ENCODE measurements around the gene KCNMA1. TPM values are rescaled to one million over a fixed set of nuclear protein-coding genes. Genes with fewer than 3 reads are reported as not detected.

KCNMA1 gene
- total and polyA plus RNA-seq, 10 of the 15 experiments (the other 5 are each of a cell fraction or from before 2014, with no cell fraction given), result 8.5 to 77.0 (median 21.3) TPM

DNA sequence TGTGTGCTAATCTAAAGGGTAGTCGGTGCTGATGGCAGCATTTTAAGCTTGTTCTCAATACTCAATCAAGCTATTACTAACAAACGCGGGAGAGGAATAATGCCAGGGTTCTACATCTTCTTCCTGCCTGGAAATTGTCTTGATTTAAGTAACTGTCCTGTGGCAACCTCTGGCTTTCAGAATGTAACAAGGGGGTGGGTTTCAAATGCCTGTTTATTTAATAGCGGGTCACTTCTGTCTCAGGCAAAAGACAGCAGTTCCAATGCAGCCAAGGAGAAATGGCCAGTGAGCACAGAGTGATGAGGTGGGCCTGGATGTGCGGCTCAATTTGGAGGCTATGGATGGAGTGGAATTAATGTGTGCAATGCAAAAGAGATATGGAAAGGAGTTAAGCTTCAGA lies 692.4 kb downstream of the KCNMA1 start:
- CTCF ChIA-PET, result interaction anchor here (1.3 kb wide), 1 partner anchor 39 kb away, joined by 4 read pairs; no protein-coding TSS in a partner anchor
- FAIRE-seq, result no peak
- Histone ChIP-seq H3K4me3 (no peak overlapping the region), H3K27me3 (replicated peaks in 1 of 2; ENCODE audit: control insufficient read depth in 2 of 2, insufficient read depth in 2 of 2, low read length in 1 of 2) (no peaks in the 10 kb centered on the region), H3K9me3 (replicated peaks; ENCODE audit: control insufficient read depth, insufficient read depth, low read length) (no peaks in the 10 kb centered on the region), H3K4me2 (ENCODE audit: control insufficient read depth, insufficient read depth) (no peak overlapping the region), H3K27ac (ENCODE audit: control insufficient read depth, insufficient read depth) (no peak overlapping the region), H4K20me1 (ENCODE audit: control insufficient read depth, insufficient read depth) (no peaks in the 10 kb centered on the region), H3K36me3 (ENCODE audit: control insufficient read depth in 2 of 2, insufficient read depth in 2 of 2, low read length in 1 of 2) (no peaks in the 10 kb centered on the region; a peak in 1 of 4 replicates), H3K79me2 (ENCODE audit: control insufficient read depth, insufficient read depth, low read length) (no peaks in the 10 kb centered on the region), H3K9ac (ENCODE audit: control insufficient read depth, insufficient read depth, low read length) (no peak overlapping the region), H2AFZ (ENCODE audit: control insufficient read depth, low read depth, low read length) (no peak overlapping the region), H3K4me1 (ENCODE audit: control insufficient read depth, insufficient read depth, low read length) (no peaks in the 10 kb centered on the region)
- no TSS peak for BruUV-seq (replicated peaks)
- POLR2A ChIA-PET, result interaction anchor here (0.6 kb wide), 2 partner anchors 12 to 76 kb away, joined by 3 to 16 read pairs; no protein-coding TSS in a partner anchor
- RAD21 ChIA-PET (ENCODE audit: unreplicated experiment), result no interaction called here
- no peak for DNase-seq (ENCODE audit: low read depth, low spot score)
- in situ Hi-C loops (cut with MboI), result no loop called here
- WGBS (ENCODE audit: insufficient coverage, insufficient replicate concordance, low lambda C conversion rate, missing lambda C conversion rate), result 72% methylated on average over 5 of the region's 5 CpGs
- TF ChIP-seq, protein P1, sequence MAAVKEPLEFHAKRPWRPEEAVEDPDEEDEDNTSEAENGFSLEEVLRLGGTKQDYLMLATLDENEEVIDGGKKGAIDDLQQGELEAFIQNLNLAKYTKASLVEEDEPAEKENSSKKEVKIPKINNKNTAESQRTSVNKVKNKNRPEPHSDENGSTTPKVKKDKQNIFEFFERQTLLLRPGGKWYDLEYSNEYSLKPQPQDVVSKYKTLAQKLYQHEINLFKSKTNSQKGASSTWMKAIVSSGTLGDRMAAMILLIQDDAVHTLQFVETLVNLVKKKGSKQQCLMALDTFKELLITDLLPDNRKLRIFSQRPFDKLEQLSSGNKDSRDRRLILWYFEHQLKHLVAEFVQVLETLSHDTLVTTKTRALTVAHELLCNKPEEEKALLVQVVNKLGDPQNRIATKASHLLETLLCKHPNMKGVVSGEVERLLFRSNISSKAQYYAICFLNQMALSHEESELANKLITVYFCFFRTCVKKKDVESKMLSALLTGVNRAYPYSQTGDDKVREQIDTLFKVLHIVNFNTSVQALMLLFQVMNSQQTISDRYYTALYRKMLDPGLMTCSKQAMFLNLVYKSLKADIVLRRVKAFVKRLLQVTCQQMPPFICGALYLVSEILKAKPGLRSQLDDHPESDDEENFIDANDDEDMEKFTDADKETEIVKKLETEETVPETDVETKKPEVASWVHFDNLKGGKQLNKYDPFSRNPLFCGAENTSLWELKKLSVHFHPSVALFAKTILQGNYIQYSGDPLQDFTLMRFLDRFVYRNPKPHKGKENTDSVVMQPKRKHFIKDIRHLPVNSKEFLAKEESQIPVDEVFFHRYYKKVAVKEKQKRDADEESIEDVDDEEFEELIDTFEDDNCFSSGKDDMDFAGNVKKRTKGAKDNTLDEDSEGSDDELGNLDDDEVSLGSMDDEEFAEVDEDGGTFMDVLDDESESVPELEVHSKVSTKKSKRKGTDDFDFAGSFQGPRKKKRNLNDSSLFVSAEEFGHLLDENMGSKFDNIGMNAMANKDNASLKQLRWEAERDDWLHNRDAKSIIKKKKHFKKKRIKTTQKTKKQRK (IDR thresholded peaks at IDR 0.05; ENCODE audit: low read depth, low read length), result no peak
- TF ChIP-seq, protein P2, sequence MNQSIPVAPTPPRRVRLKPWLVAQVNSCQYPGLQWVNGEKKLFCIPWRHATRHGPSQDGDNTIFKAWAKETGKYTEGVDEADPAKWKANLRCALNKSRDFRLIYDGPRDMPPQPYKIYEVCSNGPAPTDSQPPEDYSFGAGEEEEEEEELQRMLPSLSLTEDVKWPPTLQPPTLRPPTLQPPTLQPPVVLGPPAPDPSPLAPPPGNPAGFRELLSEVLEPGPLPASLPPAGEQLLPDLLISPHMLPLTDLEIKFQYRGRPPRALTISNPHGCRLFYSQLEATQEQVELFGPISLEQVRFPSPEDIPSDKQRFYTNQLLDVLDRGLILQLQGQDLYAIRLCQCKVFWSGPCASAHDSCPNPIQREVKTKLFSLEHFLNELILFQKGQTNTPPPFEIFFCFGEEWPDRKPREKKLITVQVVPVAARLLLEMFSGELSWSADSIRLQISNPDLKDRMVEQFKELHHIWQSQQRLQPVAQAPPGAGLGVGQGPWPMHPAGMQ (IDR thresholded peaks at IDR 0.05; ENCODE audit: borderline replicate concordance), result no peak
- TF ChIP-seq MTA2 (IDR thresholded peaks at IDR 0.05; ENCODE audit: low read depth), result no peak
- no peak for TF ChIP-seq TARDBP (IDR thresholded peaks at IDR 0.05; ENCODE audit: borderline replicate concordance)
- no peak for TF ChIP-seq MXI1 (IDR thresholded peaks at IDR 0.05; ENCODE audit: low read depth, low read length)
- no peak for TF ChIP-seq TAF1 (IDR thresholded peaks at IDR 0.05; ENCODE audit: borderline replicate concordance, low read depth, low read length)
- no peak for TF ChIP-seq TBL1XR1 (IDR thresholded peaks at IDR 0.05; ENCODE audit: low read depth, low read length)
- TF ChIP-seq CBFB (IDR thresholded peaks at IDR 0.05; ENCODE audit: low read depth), result no peak
- TF ChIP-seq, protein P3, sequence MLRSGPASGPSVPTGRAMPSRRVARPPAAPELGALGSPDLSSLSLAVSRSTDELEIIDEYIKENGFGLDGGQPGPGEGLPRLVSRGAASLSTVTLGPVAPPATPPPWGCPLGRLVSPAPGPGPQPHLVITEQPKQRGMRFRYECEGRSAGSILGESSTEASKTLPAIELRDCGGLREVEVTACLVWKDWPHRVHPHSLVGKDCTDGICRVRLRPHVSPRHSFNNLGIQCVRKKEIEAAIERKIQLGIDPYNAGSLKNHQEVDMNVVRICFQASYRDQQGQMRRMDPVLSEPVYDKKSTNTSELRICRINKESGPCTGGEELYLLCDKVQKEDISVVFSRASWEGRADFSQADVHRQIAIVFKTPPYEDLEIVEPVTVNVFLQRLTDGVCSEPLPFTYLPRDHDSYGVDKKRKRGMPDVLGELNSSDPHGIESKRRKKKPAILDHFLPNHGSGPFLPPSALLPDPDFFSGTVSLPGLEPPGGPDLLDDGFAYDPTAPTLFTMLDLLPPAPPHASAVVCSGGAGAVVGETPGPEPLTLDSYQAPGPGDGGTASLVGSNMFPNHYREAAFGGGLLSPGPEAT (IDR thresholded peaks at IDR 0.05; ENCODE audit: low read depth), result no peak
- TF ChIP-seq, protein P4, sequence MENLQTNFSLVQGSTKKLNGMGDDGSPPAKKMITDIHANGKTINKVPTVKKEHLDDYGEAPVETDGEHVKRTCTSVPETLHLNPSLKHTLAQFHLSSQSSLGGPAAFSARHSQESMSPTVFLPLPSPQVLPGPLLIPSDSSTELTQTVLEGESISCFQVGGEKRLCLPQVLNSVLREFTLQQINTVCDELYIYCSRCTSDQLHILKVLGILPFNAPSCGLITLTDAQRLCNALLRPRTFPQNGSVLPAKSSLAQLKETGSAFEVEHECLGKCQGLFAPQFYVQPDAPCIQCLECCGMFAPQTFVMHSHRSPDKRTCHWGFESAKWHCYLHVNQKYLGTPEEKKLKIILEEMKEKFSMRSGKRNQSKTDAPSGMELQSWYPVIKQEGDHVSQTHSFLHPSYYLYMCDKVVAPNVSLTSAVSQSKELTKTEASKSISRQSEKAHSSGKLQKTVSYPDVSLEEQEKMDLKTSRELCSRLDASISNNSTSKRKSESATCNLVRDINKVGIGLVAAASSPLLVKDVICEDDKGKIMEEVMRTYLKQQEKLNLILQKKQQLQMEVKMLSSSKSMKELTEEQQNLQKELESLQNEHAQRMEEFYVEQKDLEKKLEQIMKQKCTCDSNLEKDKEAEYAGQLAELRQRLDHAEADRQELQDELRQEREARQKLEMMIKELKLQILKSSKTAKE (IDR thresholded peaks at IDR 0.05; ENCODE audit: low read depth, poor library complexity, severe bottlenecking), result no peak
- no peak for TF ChIP-seq CBX3 (IDR thresholded peaks at IDR 0.05; ENCODE audit: borderline replicate concordance, low read depth)
- ATAC-seq, result no peak
- intact Hi-C loops (cut with micrococcal nuclease; ENCODE audit: unreplicated experiment), result no loop called here
- SMC1A ChIA-PET (ENCODE audit: uncharacterized antibody, unreplicated experiment), result interaction anchor here (1.5 kb wide), 1 partner anchor 9 kb away, joined by 3 read pairs; no protein-coding TSS in a partner anchor
